GM21717 (cell line): Measurements from ENCODE around the gene POLG.

Source experiments
- ATAC-seq: cut with Tn5 transposase; IDR thresholded peaks from one replicate; pipeline ENCODE4 v1.9.1; 2021; ENCODE audit warnings: mild to moderate bottlenecking, moderate library complexity; ENCODE audit not compliant: unreplicated experiment

Gene POLG

DNA sequence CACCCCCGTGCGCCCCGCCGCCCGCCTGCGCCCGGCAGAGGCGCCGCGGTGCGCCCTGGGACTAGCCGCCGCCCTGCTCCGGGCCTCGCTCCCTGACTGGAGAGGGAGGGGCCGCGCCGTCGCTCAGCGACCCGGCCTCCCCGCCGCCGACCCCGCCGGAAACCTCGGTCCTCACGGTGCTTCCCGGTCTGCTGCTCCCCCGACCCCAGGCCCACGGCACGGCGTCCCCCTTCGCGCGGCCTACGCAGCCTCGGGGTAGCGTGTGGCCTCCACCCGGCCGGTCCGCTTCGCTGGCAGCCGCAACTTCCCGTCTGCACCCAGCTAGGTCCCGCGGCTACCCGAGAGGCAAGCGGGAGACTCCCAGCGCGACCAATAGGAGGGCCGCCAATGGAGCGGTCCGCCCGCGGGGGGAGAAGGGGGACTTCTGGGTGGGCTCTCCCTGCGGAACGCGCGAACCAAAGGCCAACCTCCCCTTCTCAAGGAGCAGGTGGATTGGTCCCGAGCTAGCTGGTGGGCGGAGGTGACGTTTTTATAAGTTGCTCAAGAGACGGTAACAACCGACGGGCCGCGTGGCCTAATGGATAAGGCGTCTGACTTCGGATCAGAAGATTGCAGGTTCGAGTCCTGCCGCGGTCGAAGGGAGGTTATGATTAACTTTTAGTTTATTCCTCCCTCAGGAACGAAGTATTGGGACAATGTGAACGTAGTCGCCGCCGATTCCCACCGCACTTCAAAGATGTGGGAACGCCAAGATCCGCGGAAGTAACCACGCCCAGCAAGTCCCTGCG, at the start of gene POLG:
TSS of gene POLG (minus strand) at position 315 of the 788 bp plus-strand sequence. CDS start 1,070 bp downstream, outside the sequence.
- ATAC-seq: peak; percentile 88

- ATAC-seq: no peak
Measured at GRCh38 chr15:89384176-89384604, 49.6 kb upstream of the POLG start.

GRCh38 chr15:89383365-89384175, 48.9 kb upstream of the POLG start:
- no peak for ATAC-seq

GRCh38 chr15:89381888-89382686, 47.5 kb upstream of the POLG start:
- no peak for ATAC-seq

GRCh38 chr15:89381331-89381730, 46.7 kb upstream of the POLG start:
- ATAC-seq: no peak

DNA sequence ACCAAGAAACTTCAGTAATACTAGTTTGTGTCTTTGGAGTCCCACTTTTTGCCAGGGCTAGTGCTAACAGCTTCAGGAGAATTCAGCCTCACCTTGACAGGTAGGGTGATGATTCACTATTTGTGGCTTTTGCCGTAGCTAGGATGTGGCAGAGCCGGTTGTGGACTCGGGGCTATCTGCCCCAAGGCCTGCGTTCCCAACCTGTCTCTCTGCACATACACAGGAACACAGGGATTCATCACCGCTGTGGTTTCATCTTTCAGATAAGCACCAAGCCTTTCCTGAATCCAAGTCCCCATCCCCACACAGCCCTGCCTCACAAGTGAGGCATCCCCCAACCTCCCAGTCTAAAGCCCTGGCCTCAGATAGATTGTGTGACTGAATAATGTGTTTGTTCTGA, 45.2 kb upstream of the POLG start:
- ATAC-seq: no peak

- ATAC-seq: no peak
Measured at GRCh38 chr15:89379251-89379695, 44.6 kb upstream of the POLG start.

DNA sequence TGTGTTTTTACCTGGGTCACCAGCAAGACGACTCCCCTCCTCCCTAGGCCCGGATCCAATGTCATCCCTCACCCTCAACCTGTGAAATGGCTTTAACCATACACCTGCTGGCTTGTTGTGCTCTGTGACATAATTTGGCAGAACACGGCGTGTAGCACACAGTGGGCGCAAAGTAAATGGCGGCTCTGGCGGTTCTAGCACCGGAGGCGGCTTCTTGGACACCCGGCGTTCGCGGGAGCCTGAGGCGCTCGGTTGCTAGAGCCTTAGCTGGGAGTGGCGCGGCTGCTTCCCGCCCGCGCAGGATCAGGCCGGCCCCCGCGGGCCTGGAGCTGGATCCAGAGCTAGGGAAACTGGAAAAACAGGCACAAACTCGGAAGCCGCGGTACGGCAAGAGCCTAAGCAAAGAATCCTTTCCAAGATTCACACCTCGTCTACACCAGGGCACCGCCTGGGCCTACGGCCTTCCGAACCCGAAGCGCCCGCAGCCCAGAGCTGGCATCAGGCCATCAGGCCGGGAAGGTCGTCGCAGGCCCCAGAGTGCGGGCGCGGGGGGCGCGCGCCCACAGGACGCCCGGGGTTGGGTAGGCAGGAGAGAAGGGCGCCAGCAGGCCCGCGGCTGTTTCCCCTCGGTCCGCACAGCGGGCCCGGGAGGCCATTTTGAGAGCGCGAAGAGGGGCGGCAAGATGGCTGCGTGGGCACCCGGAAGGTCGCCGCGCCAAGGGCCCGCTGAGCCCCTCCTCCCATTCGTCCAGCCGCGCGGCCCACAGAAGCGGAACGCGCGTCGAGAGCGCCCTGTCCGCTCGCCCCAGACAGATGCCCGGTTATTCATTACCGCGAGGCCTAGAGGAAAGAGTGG, 43.9 kb upstream of the POLG start:
- no peak for ATAC-seq

GRCh38 chr15:89377842-89378295, 43.2 kb upstream of the POLG start:
- ATAC-seq: no peak

GRCh38 chr15:89377024-89377841, 42.6 kb upstream of the POLG start:
- no peak for ATAC-seq

GRCh38 chr15:89376388-89376787, 41.8 kb upstream of the POLG start:
- ATAC-seq: no peak

- ATAC-seq: no peak
Measured at GRCh38 chr15:89375093-89376005, 40.7 kb upstream of the POLG start.

GRCh38 chr15:89374086-89374981, 39.7 kb upstream of the POLG start:
- no peak for ATAC-seq

GRCh38 chr15:89372069-89372935, 37.7 kb upstream of the POLG start:
- no peak for ATAC-seq

- no peak for ATAC-seq
Measured at GRCh38 chr15:89371228-89372044, 36.8 kb upstream of the POLG start.

DNA sequence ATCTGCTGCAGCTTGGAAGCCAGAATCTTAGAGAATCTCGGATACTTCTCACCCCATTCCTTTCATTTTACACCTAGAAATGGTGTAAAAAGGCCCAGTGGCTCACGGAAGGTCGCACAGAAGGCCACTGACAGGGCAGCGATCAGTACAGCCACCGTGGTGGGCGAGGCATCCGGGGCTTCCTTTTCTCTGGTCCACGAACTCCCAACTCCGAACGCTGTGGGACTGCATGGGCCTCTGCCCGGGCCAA, 36.3 kb upstream of the POLG start:
- ATAC-seq: no peak
